HepG2 (cell line): Measurements from ENCODE around the gene SCN4B. TPM values are rescaled to one million over a fixed set of nuclear protein-coding genes. Genes with fewer than 3 reads are reported as not detected.

ENCODE experiments used
- HDAC6 ChIP-seq: fragments of 200-600 bp; sonication (generic); IDR thresholded peaks from 2 replicates; pipeline ENCODE4 v1.7.0; 2017; ENCODE audit warnings: mild to moderate bottlenecking, antibody characterized with exemption, low read length, low read depth
- ISX ChIP-seq: sonication (generic); formaldehyde crosslinking; conservative IDR thresholded peaks from 2 replicates; pipeline ENCODE4 v1.5.0; 2020; ENCODE audit warnings: missing genetic modification reagents
- MTF1 ChIP-seq: sonication (generic); formaldehyde crosslinking; IDR thresholded peaks from 2 replicates; pipeline ENCODE4 v1.5.0; 2020; ENCODE audit warnings: missing genetic modification reagents
- RXRA ChIP-seq: sonication (generic); formaldehyde crosslinking; IDR thresholded peaks from 2 replicates; pipeline ENCODE4 v1.5.1; 2020; ENCODE audit warnings: missing genetic modification reagents
- RXRB ChIP-seq: IDR thresholded peaks from 2 replicates; pipeline ENCODE4 v1.6.1; 2016; ENCODE audit warnings: borderline replicate concordance, missing genetic modification reagents, missing compliant biosample characterization
- SKI ChIP-seq: fragments of 450-650 bp; IDR thresholded peaks from one replicate; pipeline ENCODE4 v1.6.1; 2018; ENCODE audit warnings: mild to moderate bottlenecking; ENCODE audit not compliant: partially characterized antibody
- SRSF4 ChIP-seq: fragments of 200-400 bp; formaldehyde crosslinking; IDR thresholded peaks from one replicate; pipeline ENCODE4 v1.6.1; 2018; ENCODE audit warnings: mild to moderate bottlenecking, low read depth, low read length, moderate library complexity; ENCODE audit not compliant: poor library complexity, severe bottlenecking
- TAF15 ChIP-seq: fragments of 200-400 bp; formaldehyde crosslinking; IDR thresholded peaks from one replicate; pipeline ENCODE4 v1.6.1; 2018; ENCODE audit warnings: mild to moderate bottlenecking, low read depth, low read length; ENCODE audit not compliant: poor library complexity, severe bottlenecking
- ZNF12 ChIP-seq: sonication (generic); formaldehyde crosslinking; IDR thresholded peaks from 2 replicates; pipeline ENCODE4 v1.5.0; 2020; ENCODE audit warnings: missing genetic modification reagents
- ZNF274 ChIP-seq: sonication (generic); formaldehyde crosslinking; IDR thresholded peaks from 2 replicates; pipeline ENCODE4 v1.5.1; 2020; ENCODE audit warnings: mild to moderate bottlenecking, missing genetic modification reagents
- ZNF317 ChIP-seq: sonication (generic); formaldehyde crosslinking; IDR thresholded peaks from 2 replicates; pipeline ENCODE4 v1.5.0; 2020; ENCODE audit warnings: mild to moderate bottlenecking, missing genetic modification reagents
- ZNF563 ChIP-seq: sonication (generic); formaldehyde crosslinking; IDR thresholded peaks from 2 replicates; pipeline ENCODE4 v1.8.0; 2022; ENCODE audit warnings: mild to moderate bottlenecking, moderate library complexity, missing genetic modification reagents
- ZNF746 ChIP-seq: sonication (generic); formaldehyde crosslinking; IDR thresholded peaks from 2 replicates; pipeline ENCODE4 v1.8.0; 2022; ENCODE audit warnings: mild to moderate bottlenecking, missing genetic modification reagents
- polyA plus RNA-seq, 8 experiments: library from polyadenylated mRNA; depleted of rRNA in 3 of 8; stranded (reverse) in 7 of 8; unstranded in 1 of 8; fragments of >200 nt; fragmentation: Illumina TruSeq in 4 of 8; extraction: Trizol in 4 of 8; gene quantifications; 2 replicates each; pipeline versions ENCODE4 v1.2.1 to v1.2.3, GENCODE V29; 2011 to 2016; ENCODE audit warnings: low read depth in 4 of 8, missing spikeins in 1 of 8, mixed read lengths in 1 of 8; ENCODE audit not compliant: insufficient read depth in 1 of 8
- total RNA-seq, 5 experiments: library from RNA; depleted of rRNA; stranded (reverse); fragments of >200 nt; fragmentation: Illumina TruSeq; extraction: Trizol; gene quantifications; 2 replicates each; pipeline ENCODE4 v1.2.3, GENCODE V29; 2016; ENCODE audit warnings: low read depth in 1 of 5
- TF ChIP-seq, protein P1 (sequence below): sonication (generic); formaldehyde crosslinking; IDR thresholded peaks from 2 replicates; pipeline ENCODE4 v1.4.0; 2020; ENCODE audit warnings: mild to moderate bottlenecking, missing genetic modification reagents
- TF ChIP-seq, protein P2 (sequence below): sonication (generic); formaldehyde crosslinking; IDR thresholded peaks from 2 replicates; pipeline ENCODE4 v1.4.0; 2020; ENCODE audit warnings: missing genetic modification reagents
- TF ChIP-seq, protein P3 (sequence below): sonication (generic); formaldehyde crosslinking; IDR thresholded peaks from 2 replicates; pipeline ENCODE4 v1.9.0; 2021; ENCODE audit warnings: missing genetic modification reagents, borderline replicate concordance

The SCN4B gene
- total and polyA plus RNA-seq, 2 of the 13 experiments (the other 11 are each of a cell fraction or from before 2014, with no cell fraction given) = 0.04 to 0.29 TPM

DNA sequence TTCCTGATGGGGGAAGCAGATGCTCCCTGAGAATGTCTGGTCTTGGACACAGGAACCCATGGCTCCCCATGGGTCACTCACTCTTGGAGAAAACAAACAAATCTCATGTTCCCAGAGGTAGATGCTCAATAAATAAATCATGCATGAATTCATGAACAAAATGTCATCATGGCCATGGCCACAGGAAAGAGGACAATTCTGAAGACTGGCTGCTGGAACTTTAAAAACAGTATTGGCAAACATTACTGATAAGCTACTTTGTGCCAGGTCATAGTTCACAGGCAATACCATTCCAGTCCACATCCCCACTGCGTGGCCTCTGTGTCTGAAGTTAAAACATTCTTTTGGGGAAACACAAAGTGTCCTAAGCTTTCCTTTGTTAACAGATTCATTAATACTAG lies 56.7 kb downstream of the SCN4B start (continued):
- TF ChIP-seq, protein P1, sequence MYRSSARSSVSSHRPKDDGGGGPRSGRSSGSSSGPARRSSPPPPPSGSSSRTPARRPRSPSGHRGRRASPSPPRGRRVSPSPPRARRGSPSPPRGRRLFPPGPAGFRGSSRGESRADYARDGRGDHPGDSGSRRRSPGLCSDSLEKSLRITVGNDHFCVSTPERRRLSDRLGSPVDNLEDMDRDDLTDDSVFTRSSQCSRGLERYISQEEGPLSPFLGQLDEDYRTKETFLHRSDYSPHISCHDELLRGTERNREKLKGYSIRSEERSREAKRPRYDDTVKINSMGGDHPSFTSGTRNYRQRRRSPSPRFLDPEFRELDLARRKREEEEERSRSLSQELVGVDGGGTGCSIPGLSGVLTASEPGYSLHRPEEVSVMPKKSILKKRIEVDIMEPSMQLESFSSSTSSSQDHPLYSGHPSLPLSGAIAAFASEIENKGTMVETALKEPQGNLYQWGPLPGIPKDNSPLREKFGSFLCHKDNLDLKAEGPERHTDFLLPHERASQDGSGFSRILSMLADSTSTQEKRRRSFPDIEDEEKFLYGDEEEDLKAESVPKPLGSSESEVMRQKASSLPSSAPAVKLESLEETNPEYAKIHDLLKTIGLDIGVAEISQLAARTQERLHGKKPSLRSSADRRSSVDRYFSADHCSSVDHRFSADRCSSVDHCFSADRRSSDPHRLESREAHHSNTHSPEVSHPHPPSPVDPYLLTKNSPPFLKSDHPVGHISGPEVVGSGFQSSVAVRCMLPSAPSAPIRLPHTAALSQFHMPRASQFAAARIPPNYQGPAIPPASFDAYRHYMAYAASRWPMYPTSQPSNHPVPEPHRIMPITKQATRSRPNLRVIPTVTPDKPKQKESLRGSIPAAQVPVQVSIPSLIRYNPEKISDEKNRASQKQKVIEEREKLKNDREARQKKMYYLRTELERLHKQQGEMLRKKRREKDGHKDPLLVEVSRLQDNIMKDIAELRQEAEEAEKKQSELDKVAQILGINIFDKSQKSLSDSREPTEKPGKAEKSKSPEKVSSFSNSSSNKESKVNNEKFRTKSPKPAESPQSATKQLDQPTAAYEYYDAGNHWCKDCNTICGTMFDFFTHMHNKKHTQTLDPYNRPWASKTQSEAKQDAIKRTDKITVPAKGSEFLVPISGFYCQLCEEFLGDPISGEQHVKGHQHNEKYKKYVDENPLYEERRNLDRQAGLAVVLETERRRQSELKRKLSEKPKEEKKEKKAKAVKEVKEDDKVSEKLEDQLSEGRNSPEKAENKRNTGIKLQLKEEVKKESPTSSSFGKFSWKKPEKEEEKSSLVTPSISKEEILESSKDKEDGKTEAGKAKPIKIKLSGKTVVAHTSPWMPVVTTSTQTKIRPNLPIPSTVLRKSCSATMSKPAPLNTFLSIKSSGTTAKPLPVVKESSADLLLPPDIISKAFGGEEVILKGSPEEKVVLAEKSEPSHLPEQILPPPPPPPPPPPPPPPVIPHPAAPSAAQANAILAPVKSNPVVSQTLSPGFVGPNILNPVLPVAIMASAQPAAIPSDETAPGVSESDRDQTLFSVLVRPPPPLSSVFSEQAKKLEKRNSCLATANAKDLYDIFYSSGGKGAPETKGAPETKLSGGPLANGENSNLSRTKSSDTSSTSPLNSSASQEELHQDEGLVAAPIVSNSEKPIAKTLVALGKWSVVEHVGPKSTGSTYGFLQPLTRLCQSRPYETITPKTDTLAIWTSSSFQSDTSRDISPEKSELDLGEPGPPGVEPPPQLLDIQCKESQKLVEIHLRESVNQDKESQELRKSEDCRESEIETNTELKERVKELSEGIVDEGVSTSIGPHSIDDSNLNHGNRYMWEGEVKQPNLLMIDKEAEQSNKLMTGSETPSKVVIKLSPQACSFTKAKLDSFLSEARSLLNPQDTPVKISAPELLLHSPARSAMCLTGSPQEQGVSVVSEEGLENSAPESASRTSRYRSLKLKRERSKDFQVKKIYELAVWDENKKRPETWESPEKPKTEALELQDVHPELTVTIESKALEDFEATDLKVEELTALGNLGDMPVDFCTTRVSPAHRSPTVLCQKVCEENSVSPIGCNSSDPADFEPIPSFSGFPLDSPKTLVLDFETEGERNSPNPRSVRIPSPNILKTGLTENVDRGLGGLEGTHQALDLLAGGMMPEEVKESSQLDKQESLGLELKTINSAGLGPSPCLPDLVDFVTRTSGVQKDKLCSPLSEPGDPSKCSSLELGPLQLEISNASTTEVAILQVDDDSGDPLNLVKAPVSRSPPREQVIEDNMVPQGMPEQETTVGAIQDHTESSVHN (CRISPR knock-in tag) = no peak
- 0 out of 2 replicates have a peak, but pooled peaks have one; percentile 45 for TF ChIP-seq ZNF12 (CRISPR knock-in tag)
- TF ChIP-seq ZNF746 (CRISPR knock-in tag) = no peak
- peak; percentile 86 for TF ChIP-seq RXRB (CRISPR knock-in tag)
- peak; percentile 74; the same call in 1 of the 2 replicates for TF ChIP-seq ZNF317
- TF ChIP-seq MTF1 (CRISPR knock-in tag) = no peak
- peak; percentile 66; the same call in 1 of the 2 replicates for TF ChIP-seq RXRA (CRISPR knock-in tag)
- no peak for TF ChIP-seq ZNF563 (CRISPR knock-in tag)
- no peak for TF ChIP-seq SKI
- TF ChIP-seq SRSF4 = no peak
- no peak for TF ChIP-seq TAF15
- TF ChIP-seq, protein P2, sequence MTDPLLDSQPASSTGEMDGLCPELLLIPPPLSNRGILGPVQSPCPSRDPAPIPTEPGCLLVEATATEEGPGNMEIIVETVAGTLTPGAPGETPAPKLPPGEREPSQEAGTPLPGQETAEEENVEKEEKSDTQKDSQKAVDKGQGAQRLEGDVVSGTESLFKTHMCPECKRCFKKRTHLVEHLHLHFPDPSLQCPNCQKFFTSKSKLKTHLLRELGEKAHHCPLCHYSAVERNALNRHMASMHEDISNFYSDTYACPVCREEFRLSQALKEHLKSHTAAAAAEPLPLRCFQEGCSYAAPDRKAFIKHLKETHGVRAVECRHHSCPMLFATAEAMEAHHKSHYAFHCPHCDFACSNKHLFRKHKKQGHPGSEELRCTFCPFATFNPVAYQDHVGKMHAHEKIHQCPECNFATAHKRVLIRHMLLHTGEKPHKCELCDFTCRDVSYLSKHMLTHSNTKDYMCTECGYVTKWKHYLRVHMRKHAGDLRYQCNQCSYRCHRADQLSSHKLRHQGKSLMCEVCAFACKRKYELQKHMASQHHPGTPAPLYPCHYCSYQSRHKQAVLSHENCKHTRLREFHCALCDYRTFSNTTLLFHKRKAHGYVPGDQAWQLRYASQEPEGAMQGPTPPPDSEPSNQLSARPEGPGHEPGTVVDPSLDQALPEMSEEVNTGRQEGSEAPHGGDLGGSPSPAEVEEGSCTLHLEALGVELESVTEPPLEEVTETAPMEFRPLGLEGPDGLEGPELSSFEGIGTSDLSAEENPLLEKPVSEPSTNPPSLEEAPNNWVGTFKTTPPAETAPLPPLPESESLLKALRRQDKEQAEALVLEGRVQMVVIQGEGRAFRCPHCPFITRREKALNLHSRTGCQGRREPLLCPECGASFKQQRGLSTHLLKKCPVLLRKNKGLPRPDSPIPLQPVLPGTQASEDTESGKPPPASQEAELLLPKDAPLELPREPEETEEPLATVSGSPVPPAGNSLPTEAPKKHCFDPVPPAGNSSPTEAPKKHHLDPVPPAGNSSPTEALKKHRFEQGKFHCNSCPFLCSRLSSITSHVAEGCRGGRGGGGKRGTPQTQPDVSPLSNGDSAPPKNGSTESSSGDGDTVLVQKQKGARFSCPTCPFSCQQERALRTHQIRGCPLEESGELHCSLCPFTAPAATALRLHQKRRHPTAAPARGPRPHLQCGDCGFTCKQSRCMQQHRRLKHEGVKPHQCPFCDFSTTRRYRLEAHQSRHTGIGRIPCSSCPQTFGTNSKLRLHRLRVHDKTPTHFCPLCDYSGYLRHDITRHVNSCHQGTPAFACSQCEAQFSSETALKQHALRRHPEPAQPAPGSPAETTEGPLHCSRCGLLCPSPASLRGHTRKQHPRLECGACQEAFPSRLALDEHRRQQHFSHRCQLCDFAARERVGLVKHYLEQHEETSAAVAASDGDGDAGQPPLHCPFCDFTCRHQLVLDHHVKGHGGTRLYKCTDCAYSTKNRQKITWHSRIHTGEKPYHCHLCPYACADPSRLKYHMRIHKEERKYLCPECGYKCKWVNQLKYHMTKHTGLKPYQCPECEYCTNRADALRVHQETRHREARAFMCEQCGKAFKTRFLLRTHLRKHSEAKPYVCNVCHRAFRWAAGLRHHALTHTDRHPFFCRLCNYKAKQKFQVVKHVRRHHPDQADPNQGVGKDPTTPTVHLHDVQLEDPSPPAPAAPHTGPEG = no peak
- TF ChIP-seq HDAC6 = no peak
- TF ChIP-seq, protein P3, sequence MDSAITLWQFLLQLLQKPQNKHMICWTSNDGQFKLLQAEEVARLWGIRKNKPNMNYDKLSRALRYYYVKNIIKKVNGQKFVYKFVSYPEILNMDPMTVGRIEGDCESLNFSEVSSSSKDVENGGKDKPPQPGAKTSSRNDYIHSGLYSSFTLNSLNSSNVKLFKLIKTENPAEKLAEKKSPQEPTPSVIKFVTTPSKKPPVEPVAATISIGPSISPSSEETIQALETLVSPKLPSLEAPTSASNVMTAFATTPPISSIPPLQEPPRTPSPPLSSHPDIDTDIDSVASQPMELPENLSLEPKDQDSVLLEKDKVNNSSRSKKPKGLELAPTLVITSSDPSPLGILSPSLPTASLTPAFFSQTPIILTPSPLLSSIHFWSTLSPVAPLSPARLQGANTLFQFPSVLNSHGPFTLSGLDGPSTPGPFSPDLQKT = no peak
- TF ChIP-seq ISX = no peak
- no peak for TF ChIP-seq ZNF274 (CRISPR knock-in tag)
